ENCODE results near the gene FBXW11.

FBXW11 gene

GRCh38 chr5:171840711-171841522 is 165.5 kb downstream of the FBXW11 start:
- DNase-seq (ENCODE audit: low read depth): no peak

- no peak for DNase-seq (ENCODE audit: low read depth)
These were observed 166.4 kb downstream of the FBXW11 start for GRCh38 chr5:171840066-171840465.

- DNase-seq (ENCODE audit: low read depth): no peak
These were observed 167.3 kb downstream of the FBXW11 start for GRCh38 chr5:171839112-171839511.

- DNase-seq (ENCODE audit: low read depth): no peak
These were observed 168.4 kb downstream of the FBXW11 start for GRCh38 chr5:171838066-171838465.

- DNase-seq (ENCODE audit: low read depth): no peak
These were observed 168.9 kb downstream of the FBXW11 start for GRCh38 chr5:171837522-171837921.

GRCh38 chr5:171835066-171835465 is 171.4 kb downstream of the FBXW11 start:
- no peak for DNase-seq (ENCODE audit: low read depth)

GRCh38 chr5:171834461-171834860 is 172.0 kb downstream of the FBXW11 start:
- DNase-seq (ENCODE audit: low read depth): no peak

- no peak for DNase-seq (ENCODE audit: low read depth)
These were observed 173.7 kb downstream of the FBXW11 start for GRCh38 chr5:171832775-171833174.

GRCh38 chr5:171830686-171831085 is 175.8 kb downstream of the FBXW11 start:
- DNase-seq (ENCODE audit: low read depth): no peak

- no peak for DNase-seq (ENCODE audit: low read depth)
These were observed 179.3 kb downstream of the FBXW11 start for GRCh38 chr5:171827162-171827561.

- DNase-seq (ENCODE audit: low read depth): no peak
These were observed 180.3 kb downstream of the FBXW11 start for GRCh38 chr5:171826132-171826531.

- no peak for DNase-seq (ENCODE audit: low read depth)
These were observed 181.4 kb downstream of the FBXW11 start for GRCh38 chr5:171825051-171825450.

- DNase-seq (ENCODE audit: low read depth): no peak
These were observed 183.2 kb downstream of the FBXW11 start for GRCh38 chr5:171823269-171823668.

GRCh38 chr5:171821286-171821685 is 185.2 kb downstream of the FBXW11 start:
- no peak for DNase-seq (ENCODE audit: low read depth)

- no peak for DNase-seq (ENCODE audit: low read depth)
These were observed 185.9 kb downstream of the FBXW11 start for GRCh38 chr5:171820561-171820960.

- no peak for DNase-seq (ENCODE audit: low read depth)
These were observed 189.8 kb downstream of the FBXW11 start for GRCh38 chr5:171816666-171817065.

GRCh38 chr5:171813813-171814490 is 192.5 kb downstream of the FBXW11 start:
- DNase-seq (ENCODE audit: low read depth): no peak

- no peak for DNase-seq (ENCODE audit: low read depth)
These were observed 193.2 kb downstream of the FBXW11 start for GRCh38 chr5:171813270-171813669.
